GM04503 (cell line): Measurements from ENCODE around the gene PTPRG.

Source experiments
- DNase-seq: peaks from one replicate; pipeline ENCODE4 v3.0.0-alpha.2; 2012; ENCODE audit warnings: low read depth

The PTPRG gene

DNA sequence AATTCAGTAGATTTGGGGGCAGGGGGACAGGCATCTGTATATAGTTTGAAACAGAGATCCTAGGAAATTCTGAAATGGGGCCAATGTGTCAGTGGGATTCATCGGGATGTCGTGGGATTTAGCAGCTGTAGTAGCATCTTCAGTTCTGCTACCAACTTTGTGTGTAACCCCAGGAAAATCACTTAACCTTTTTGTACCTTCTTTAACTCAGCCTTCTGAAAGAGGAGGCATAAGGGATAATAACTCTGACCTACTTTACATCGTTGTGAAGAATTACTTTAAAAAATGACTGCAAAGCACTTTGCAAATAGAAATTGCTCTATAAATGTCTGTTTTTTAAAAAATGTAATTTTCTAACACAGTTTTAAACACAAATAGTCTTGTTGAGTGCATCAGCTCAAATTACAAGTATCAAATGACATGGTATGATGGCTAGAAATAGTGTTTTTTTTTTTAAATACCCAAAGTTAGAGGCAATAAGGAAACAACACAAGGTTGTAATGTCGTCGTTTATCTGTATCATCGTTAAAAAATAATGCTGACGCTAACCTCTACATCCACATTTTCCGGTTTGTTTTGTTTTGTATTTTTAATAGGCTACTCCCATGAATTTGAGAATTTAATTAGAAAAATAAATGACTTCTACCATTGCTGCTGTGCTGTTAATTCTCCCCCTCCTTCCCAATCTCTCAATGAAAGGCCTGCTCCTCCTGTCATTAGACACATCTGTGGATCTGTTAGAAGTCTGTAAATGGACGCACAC is 338.5 kb downstream of the PTPRG start:
- DNase-seq: no peak

- no peak for DNase-seq
Observed at GRCh38 chr3:61901496-61901895, 340.1 kb downstream of the PTPRG start.

- no peak for DNase-seq
Observed at GRCh38 chr3:61901986-61902385, 340.6 kb downstream of the PTPRG start.

DNA sequence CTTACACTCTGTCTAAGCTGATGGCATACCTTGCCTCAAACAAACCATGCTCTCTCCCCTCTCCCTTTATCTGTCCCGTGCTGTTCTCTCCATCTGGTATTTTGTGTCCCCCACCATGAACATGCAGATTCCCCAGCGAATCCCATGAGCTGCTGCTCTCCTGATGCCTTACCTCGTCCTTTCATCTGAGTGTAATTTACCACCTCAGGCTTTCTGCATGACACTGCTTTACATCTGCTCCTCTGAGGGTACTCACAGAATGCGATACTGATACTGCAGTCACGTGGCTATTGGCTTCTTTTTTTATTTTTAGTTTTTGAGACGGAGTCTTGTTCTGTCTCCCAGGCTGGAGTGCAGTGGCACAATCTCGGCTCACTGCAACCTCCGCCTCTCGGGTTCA is 341.7 kb downstream of the PTPRG start:
- DNase-seq: no peak

DNA sequence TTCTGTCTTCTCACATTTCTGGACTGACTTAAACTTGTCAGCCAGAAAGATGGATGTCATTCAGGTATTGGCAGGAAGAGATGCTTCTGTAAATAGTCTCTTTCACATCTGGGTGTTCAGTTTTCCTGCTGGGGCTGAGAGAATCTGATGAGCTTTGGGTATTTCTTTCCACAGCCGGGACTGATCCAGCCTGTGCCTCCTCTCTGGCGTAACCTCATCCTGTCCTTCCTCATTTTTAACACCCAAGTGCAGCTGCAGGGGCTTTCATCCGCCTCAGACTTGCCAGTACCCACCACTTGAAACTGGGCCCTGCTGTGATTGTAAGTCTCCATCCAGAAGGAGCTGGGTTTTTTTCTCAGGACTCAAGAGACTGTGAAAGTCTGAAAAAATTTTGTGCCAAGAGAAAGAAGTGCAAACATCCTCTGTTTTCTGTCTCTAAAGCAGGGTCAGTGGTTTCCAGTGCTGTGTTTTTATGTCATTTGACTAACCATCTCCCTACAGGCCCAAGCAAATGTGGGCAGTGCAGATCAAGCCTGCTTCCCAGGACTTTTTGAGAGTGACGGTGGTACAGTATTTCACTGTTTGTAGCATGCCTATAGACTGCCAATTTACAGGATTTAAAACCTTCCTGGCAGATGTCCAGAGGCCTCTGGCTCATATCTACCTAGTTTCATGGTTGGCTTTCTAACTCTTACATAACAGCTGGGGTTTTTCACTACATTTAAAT is 342.7 kb downstream of the PTPRG start:
- no peak for DNase-seq

DNA sequence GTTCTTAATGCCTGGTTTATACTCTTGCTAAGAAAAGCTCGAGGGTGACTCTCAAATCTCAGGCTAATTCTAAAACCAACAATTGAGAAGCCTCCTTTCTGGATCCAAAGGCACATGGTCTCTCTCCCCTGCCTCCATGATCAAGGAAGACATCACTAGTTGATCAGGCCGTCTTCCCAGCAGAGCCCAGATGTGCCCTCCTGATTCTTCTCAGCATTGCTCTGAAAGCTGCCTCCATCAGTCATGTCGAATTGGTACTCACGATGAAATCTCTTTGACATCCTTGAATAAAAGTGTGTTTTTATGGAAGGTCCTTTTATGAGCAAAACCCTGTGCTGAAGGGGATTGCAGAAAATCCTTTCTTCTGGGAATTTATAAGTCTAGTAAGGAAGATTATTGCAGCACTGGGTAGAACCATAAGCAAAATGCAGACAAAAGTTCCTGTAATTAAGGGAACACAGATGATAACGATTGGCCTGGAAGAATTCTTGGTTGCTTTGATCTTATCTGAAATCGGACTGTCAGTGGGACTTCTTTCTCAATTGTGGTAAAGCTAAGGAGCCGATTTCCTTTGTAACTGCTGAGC is 345.9 kb downstream of the PTPRG start:
- DNase-seq: no peak

- peak; percentile 27 for DNase-seq
Observed at GRCh38 chr3:61908382-61908781, 347.0 kb downstream of the PTPRG start.

DNA sequence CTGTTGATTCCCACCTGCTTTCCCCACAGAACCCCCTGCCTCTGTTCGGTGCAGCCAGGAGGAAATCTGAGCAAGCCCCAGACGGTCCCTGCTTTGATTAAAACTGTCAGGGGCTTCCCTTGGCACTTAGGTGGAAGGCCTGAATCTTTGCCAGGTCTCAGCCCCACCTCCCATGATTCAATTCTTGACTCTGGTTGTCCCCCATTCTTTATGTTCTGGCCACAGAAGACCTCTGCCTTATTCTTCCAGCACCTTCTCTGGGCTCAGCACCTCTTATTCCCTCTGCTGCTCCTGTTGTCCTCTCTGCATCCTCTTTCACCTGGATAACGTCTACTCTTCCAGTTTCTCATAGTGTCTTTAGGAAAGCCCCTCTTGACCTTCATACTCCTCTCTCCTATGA is 349.4 kb downstream of the PTPRG start:
- DNase-seq: no peak

- DNase-seq: no peak
Observed at GRCh38 chr3:61912158-61912557, 350.8 kb downstream of the PTPRG start.

DNA sequence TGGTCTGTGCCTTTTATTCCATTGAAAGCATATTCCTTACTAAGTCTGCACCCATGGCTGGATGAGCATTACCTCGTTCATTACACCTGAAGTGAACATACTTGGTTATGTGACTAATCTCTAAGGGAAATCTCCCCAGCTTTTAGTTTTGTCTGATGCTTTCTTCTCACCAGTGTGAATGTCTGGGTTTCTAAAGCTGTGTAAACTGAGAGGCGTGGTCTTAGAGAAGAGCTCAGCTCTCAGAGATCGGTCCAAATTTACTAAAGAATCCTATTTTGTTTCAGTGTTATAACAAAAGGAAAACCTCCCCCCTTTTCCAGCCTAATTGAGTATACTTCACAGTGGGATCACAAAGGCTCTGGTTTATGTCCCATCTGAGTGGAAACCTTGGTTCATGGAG is 352.3 kb downstream of the PTPRG start:
- DNase-seq: no peak

GRCh38 chr3:61914276-61914675 is 352.9 kb downstream of the PTPRG start:
- DNase-seq: no peak

DNA sequence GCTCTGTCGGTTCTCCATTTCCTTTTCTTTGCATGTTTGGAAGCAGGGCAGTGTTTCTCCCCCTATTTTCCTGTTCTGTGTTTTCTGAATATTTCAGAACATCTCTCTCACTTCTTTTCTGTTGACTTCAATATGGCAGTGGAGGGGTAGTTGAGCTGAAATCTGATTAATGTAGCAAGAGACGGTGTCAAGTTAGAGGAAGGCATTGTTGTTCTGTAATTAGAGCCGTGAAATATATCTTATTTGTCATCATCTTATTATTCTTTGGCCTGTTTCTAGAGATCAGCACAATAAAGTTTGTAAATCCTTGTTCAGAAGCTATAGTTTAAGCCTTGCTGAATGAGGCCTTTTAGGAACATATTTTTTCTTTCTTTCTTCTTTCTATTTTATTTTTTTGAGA is 353.9 kb downstream of the PTPRG start:
- no peak for DNase-seq

GRCh38 chr3:61919371-61919770 is 358.0 kb downstream of the PTPRG start:
- no peak for DNase-seq

- DNase-seq: peak; percentile 24
Observed at GRCh38 chr3:61922118-61922517, 360.7 kb downstream of the PTPRG start.

- no peak for DNase-seq
Observed at GRCh38 chr3:61924090-61924735, 362.8 kb downstream of the PTPRG start.

DNA sequence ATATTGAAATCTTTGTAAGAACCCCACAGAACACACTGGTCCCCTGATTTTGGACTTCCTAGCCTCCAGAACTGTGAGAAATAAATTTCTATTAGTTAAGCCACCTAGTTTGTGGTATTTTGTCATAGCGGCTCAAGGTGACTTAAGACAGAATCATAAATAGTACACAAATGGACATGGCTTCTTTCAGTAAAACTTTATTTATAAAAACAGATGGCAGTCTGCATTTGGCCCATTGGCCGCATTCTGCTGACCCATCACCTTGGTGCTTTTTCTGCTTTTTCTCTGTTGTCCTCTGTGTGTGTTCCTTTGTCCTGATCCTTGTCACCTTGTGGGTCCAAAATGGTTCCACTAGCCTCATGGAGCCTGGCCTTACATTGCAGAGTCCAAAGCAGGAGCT is 363.6 kb downstream of the PTPRG start:
- DNase-seq: no peak

- DNase-seq: no peak
Observed at GRCh38 chr3:61925721-61926120, 364.4 kb downstream of the PTPRG start.

DNA sequence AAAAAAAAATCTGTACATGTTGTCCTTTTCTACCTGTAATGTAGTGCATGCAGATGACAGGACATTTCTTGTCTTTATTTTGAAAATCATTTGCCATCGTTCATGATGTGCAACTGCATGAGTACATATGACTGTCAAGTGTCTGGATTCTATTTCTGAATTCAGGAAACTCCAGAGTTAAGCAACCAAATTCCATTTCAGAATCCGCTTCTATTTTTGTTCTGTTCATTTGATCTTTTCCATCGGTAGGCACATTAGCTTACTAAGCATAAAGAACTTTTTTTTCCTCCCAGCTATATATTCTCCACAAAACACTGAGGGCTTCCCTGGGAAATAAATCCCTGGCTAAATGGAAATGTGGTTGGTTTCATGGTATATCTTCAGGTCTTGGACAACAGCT is 365.6 kb downstream of the PTPRG start:
- DNase-seq: peak; percentile 48

- peak; percentile 88 for DNase-seq
Observed at GRCh38 chr3:61927332-61927731, 366.0 kb downstream of the PTPRG start.

- no peak for DNase-seq
Observed at GRCh38 chr3:61928039-61928438, 366.7 kb downstream of the PTPRG start.

- no peak for DNase-seq
Observed at GRCh38 chr3:61928776-61929314, 367.5 kb downstream of the PTPRG start.

DNA sequence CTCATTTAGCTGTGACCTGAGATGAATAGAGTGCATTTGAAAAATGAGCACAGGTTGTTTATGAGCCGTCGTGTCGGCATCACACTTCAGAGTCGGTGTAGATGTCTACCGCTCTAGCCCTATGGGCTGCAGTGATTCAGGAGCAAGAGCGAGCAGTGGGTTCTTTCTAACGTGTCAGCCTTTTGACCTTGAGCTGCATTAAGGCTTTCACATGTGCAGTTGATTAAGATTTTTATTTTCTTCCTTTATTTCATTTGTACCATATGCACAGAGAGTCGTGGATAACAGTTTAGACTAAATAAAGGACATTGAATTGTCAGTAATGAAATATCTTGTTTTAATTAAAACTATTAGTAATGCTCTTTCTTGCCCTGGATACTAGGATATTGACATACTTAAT is 368.2 kb downstream of the PTPRG start:
- DNase-seq: no peak

DNA sequence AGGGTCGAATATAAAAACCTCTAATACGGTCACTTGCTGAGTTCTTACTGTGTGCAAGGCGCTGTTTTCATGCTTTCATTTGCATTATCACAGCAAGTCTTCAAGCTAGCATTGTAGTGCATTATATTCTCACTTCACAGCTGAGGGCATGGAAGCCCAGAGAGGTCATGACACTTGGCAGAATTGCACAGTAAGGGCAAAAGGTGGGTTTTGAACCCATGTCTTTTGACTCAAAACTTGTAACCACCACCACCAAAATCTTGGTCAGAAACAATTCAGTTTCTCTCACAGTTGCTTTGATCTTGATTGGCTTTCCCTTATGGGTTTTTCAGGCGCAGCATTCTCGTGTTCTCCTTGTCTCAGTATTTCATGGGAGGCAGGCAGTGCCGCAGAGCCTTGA is 371.1 kb downstream of the PTPRG start:
- DNase-seq: no peak
